K562 (cell line): Measurements from ENCODE around the gene TTC39C. TPM values are rescaled to one million over a fixed set of nuclear protein-coding genes. Genes with fewer than 3 reads are reported as not detected.

Experiments
- ATAC-seq: fragments of 200-7000 bp; cut with Tn5 transposase; 3 replicates; pipeline ENCODE4 v1.9.1; 2020; ENCODE audit warnings: moderate library complexity
- BruUV-seq: library from RNA; stranded (reverse); fragments of 400-500 nt; replicated peaks from 2 replicates; lab custom pipeline; 2021; lab: Mats Ljungman, UMichigan
- CTCF ChIA-PET: fragments of 300-600 bp; formaldehyde crosslinking; extraction: SDS; loops from one replicate; lab custom pipeline; 2021; ENCODE audit warnings: low intra/inter-chr PET ratio; lab: Yijun Ruan, JAX
- POLR2A ChIA-PET: fragments of 300-600, 350-650 bp; sonication (Branson Sonifier 250); formaldehyde crosslinking; extraction: SDS; loops from one replicate; lab custom pipeline; 2021; ENCODE audit warnings: antibody characterized with exemption, inconsistent platforms; lab: Yijun Ruan, JAX
- DNase-seq, 4 experiments: peaks; one replicate each; pipeline versions ENCODE4 v3.0.0 to v3.0.0-alpha.2; 2011 to 2018; ENCODE audit warnings: low spot score in 3 of 4, mixed read lengths in 3 of 4; ENCODE audit errors: extremely low read depth in 1 of 4
- FAIRE-seq: peaks from 2 replicates; lab custom pipeline; 2011; peaks lifted over from hg19 to GRCh38; lab: Jason Lieb, UNC
- H2AFZ ChIP-seq: 2 replicates; pipeline ENCODE4 v1.6.0; 2011; ENCODE audit warnings: low read depth, low read length, control low read depth, inconsistent platforms
- H3K27ac ChIP-seq: fragments of 200-600 bp; 3 replicates; pipeline ENCODE4 v1.8.0; 2011; ENCODE audit warnings: low read depth, mild to moderate bottlenecking, control low read depth, inconsistent platforms, low read length, moderate library complexity, mixed read lengths; ENCODE audit errors: extremely low read depth
- H3K27me3 ChIP-seq, 2 experiments: fragments of 300-600 bp in 1 of 2; 2 replicates in 1 of 2; 3 replicates in 1 of 2; pipeline versions ENCODE4 v1.6.0 to v1.8.0; 2011; ENCODE audit warnings: inconsistent platforms in 2 of 2, low read length in 2 of 2, mild to moderate bottlenecking in 1 of 2, mixed read lengths in 1 of 2, moderate library complexity in 1 of 2; ENCODE audit not compliant: control insufficient read depth in 2 of 2, insufficient read depth in 2 of 2
- H3K36me3 ChIP-seq: fragments of 300-600 bp; 3 replicates; pipeline ENCODE4 v1.8.0; 2011; ENCODE audit warnings: mild to moderate bottlenecking, low read length, inconsistent platforms; ENCODE audit not compliant: control insufficient read depth, insufficient read depth
- H3K4me1 ChIP-seq, 2 experiments: fragments of 200-600 bp in 1 of 2; replicated peaks in 1 of 2; 2 replicates in 1 of 2; 3 replicates in 1 of 2; pipeline versions ENCODE4 v1.5.1 to v1.8.0; 2011; ENCODE audit warnings: inconsistent platforms in 2 of 2, low read length in 2 of 2, mild to moderate bottlenecking in 1 of 2, mixed read lengths in 1 of 2, moderate library complexity in 1 of 2; ENCODE audit not compliant: control insufficient read depth in 2 of 2, insufficient read depth in 2 of 2
- H3K4me2 ChIP-seq: 2 replicates; pipeline ENCODE4 v1.6.1; 2011; ENCODE audit warnings: low read length, control low read depth, inconsistent platforms, mixed read lengths; ENCODE audit not compliant: insufficient read depth
- H3K4me3 ChIP-seq: fragments of 200-600 bp; sonication (generic), shearing (Covaris generic); 2 replicates; pipeline ENCODE4 v1.5.1; 2016; ENCODE audit warnings: control low read depth, inconsistent platforms
- H3K79me2 ChIP-seq: fragments of 200-600 bp; 3 replicates; pipeline ENCODE4 v1.8.0; 2011; ENCODE audit warnings: low read length, inconsistent platforms; ENCODE audit not compliant: control insufficient read depth, insufficient read depth
- H3K9ac ChIP-seq, 2 experiments: 2 replicates each; pipeline versions ENCODE4 v1.6.0 to v1.6.1; 2011; ENCODE audit warnings: low read depth in 2 of 2, low read length in 2 of 2, control low read depth in 1 of 2, inconsistent platforms in 1 of 2, mild to moderate bottlenecking in 1 of 2, mixed read lengths in 1 of 2; ENCODE audit not compliant: insufficient read depth in 1 of 2
- H3K9me1 ChIP-seq: one replicate; pipeline ENCODE4 v1.6.0; 2011; ENCODE audit warnings: inconsistent platforms, mild to moderate bottlenecking, low read length, moderate library complexity; ENCODE audit not compliant: control insufficient read depth, insufficient read depth
- H3K9me3 ChIP-seq: replicated peaks from 2 replicates; pipeline ENCODE4 v1.5.1; 2011; ENCODE audit warnings: low read depth, low read length, inconsistent platforms; ENCODE audit not compliant: control insufficient read depth, insufficient read depth
- H4K20me1 ChIP-seq: replicated peaks from 2 replicates; pipeline ENCODE4 v1.6.1; 2011; ENCODE audit warnings: low read length, inconsistent platforms, mixed read lengths; ENCODE audit not compliant: control insufficient read depth, insufficient read depth
- CBFA2T3 ChIP-seq: fragments of 450-650 bp; IDR thresholded peaks from 2 replicates; pipeline ENCODE4 v1.6.1; 2017
- GABPB1 ChIP-seq: sonication (generic); formaldehyde crosslinking; IDR thresholded peaks from 2 replicates; pipeline ENCODE4 v1.8.0; 2022; ENCODE audit warnings: mild to moderate bottlenecking, missing genetic modification reagents
- HMG20B ChIP-seq: fragments of 250-450 bp; sonication (Bioruptor Pico); IDR thresholded peaks from 2 replicates; pipeline ENCODE4 v1.5.0; 2021; ENCODE audit warnings: mild to moderate bottlenecking
- PHB2 ChIP-seq: fragments of 450-650 bp; IDR thresholded peaks from 2 replicates; pipeline ENCODE4 v1.6.1; 2017; ENCODE audit warnings: low read depth
- PHTF2 ChIP-seq: fragments of 250-450 bp; sonication (Bioruptor Pico); IDR thresholded peaks from 2 replicates; pipeline ENCODE4 v1.5.0; 2021; ENCODE audit warnings: mild to moderate bottlenecking
- SETDB1 ChIP-seq: IDR thresholded peaks from one replicate; pipeline ENCODE4 v1.6.1; 2012; ENCODE audit warnings: low read length, control low read depth, inconsistent platforms
- SIRT6 ChIP-seq: IDR thresholded peaks from one replicate; pipeline ENCODE4 v1.6.1; 2012; ENCODE audit warnings: low read depth, mild to moderate bottlenecking, control low read depth, inconsistent platforms, low read length, moderate library complexity
- SMAD2 ChIP-seq: fragments of 150-350 bp; IDR thresholded peaks from 2 replicates; pipeline ENCODE4 v1.6.1; 2014; ENCODE audit warnings: low read depth, mild to moderate bottlenecking, low read length
- TSC22D4 ChIP-seq: fragments of 450-650 bp; IDR thresholded peaks from 2 replicates; pipeline ENCODE4 v1.6.1; 2016; ENCODE audit warnings: missing genetic modification characterization, missing biosample characterization, control low read depth
- ZNF75A ChIP-seq: fragments of 450-650 bp; formaldehyde crosslinking; IDR thresholded peaks from 2 replicates; pipeline ENCODE4 v1.4.0; 2020; ENCODE audit warnings: mild to moderate bottlenecking
- ZNF785 ChIP-seq: fragments of 250-450 bp; sonication (Bioruptor Pico); IDR thresholded peaks from 2 replicates; pipeline ENCODE4 v1.4.0; 2020; ENCODE audit warnings: mild to moderate bottlenecking
- WGBS: fragments of 100-300 bp; shearing (Covaris generic); methylation state at CpG from one replicate; pipeline ENCODE4 v1.1.6; 2016; ENCODE audit warnings: low coverage, mixed read lengths; ENCODE audit not compliant: insufficient coverage; ENCODE audit errors: missing lambda C conversion rate; 5-methylcytosine and 5-hydroxymethylcytosine counted together
- in situ Hi-C: fragments of 300-500 bp; cut with MboI; formaldehyde crosslinking; loops from 4 replicates; pipeline ENCODE4 v1.15.0; 2018; ENCODE audit warnings: inconsistent platforms, mixed read lengths
- intact Hi-C: fragments of 100-400 bp; cut with micrococcal nuclease; formaldehyde crosslinking; loops from 2 replicates; pipeline ENCODE4 v1.14.2; 2022
- polyA plus RNA-seq, 8 experiments: library from polyadenylated mRNA; depleted of rRNA in 4 of 8; stranded (reverse) in 5 of 8; unstranded in 3 of 8; fragments of >200 nt; fragmentation: Nextera tagmentation in 2 of 8; fragmentation: Illumina TruSeq in 1 of 8; extraction: Ambion mirVana in 2 of 8; extraction: Trizol in 1 of 8; gene quantifications; 2 replicates each; pipeline versions ENCODE4 v1.2.1 to v1.2.3, GENCODE V29; 2011 to 2014; ENCODE audit warnings: inconsistent platforms in 1 of 8, missing spikeins in 1 of 8
- total RNA-seq, 7 experiments: library from RNA; depleted of rRNA in 6 of 7; stranded (reverse); fragments of >200 nt in 6 of 7; fragmentation: Illumina TruSeq in 2 of 7; extraction: Trizol in 2 of 7; gene quantifications; 2 replicates each; pipeline versions ENCODE4 v1.2.1 to v1.2.3, GENCODE V29; 2011 to 2021; ENCODE audit warnings: low replicate concordance in 1 of 7
- TF ChIP-seq, protein P1 (sequence below): fragments of 450-650 bp; IDR thresholded peaks from 2 replicates; pipeline ENCODE4 v1.6.1; 2018; ENCODE audit warnings: mild to moderate bottlenecking, low read depth; ENCODE audit not compliant: partially characterized antibody

The TTC39C gene
- total and polyA plus RNA-seq, 9 of the 15 experiments (the other 6 are each of a cell fraction or from before 2014, with no cell fraction given), result 0.01 to 0.58 (median 0.18) TPM; not detected in 5

DNA sequence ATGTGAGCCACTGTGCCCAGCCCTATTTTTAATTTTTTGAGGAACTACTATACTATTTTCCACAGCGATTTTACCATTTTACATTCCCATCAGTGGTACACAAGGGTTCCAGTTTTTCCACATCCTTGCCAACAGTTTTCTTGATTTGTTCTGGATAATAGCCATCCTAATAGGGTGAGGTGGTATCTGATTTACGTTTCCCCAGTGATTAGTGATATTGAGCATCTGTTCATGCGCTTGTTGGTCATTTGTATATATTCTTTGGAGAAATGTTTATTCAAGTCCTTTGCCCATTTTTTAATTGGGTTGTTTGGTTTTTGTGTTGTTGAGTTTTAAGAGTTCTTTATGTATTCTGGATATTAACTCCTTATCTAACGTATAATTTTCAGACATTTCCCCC, 20.8 kb downstream of the TTC39C start:
- no peak for FAIRE-seq
- H3K27me3 ChIP-seq, result peaks cover 2 to 14% of the 10 kb centered on the region in 2 experiments; a peak in 3 of 5 replicates
- ATAC-seq, result no peak
- intact Hi-C loops (no loop called here), in situ Hi-C loops (no loop called here)
- no peak overlapping the region for H2AFZ ChIP-seq
- BruUV-seq, result no TSS peak
- no peaks in the 10 kb centered on the region for H3K9me3 ChIP-seq
- H3K4me1 ChIP-seq, result no peaks in the 10 kb centered on the region
- H3K4me3 ChIP-seq, result no peak overlapping the region
- no peak overlapping the region for H3K27ac ChIP-seq
- 1% methylated on average over 4 of the region's 4 CpGs for WGBS
- TF ChIP-seq HMG20B (no peak), SETDB1 (no peak), PHTF2 (CRISPR knock-in tag) (no peak), PHB2 (no peak), GABPB1 (CRISPR knock-in tag) (no peak), CBFA2T3 (no peak)
- CTCF ChIA-PET, result no interaction called here
- H3K36me3 ChIP-seq, result no peaks in the 10 kb centered on the region
- H3K4me2 ChIP-seq, result no peak overlapping the region
- H3K9ac ChIP-seq, result no peak overlapping the region
- H3K9me1 ChIP-seq, result no peaks in the 10 kb centered on the region
- no peaks in the 10 kb centered on the region for H4K20me1 ChIP-seq
- POLR2A ChIA-PET, result no interaction called here
- no peak for DNase-seq
- no peaks in the 10 kb centered on the region for H3K79me2 ChIP-seq

DNA sequence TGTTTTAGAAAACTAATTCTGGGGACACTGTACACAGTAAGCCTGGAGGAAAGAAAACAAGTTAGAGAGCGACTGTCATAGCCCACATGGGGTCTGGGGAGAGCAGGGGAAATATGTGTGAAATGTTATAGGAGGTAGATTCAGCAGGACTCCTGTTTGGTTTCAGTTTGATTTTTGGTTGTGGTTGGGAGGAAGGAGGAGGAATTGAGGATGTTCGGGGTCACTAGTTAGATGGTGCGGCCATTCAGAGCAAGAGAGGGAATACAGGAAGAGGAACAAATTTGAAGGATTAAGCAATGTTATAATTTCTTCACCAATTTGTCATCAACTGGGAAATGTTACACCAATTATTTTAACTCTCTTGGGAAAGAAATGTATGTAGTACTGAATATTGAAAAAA, 25.1 kb downstream of the TTC39C start:
- no TSS peak for BruUV-seq
- Histone ChIP-seq H3K4me3 (no peak overlapping the region), H3K4me1 (no peaks in the 10 kb centered on the region), H3K27me3 (peaks cover 2 to 18% of the 10 kb centered on the region in 2 experiments; a peak in 3 of 5 replicates), H3K9me3 (no peaks in the 10 kb centered on the region), H2AFZ (no peak overlapping the region), H3K4me2 (no peak overlapping the region), H3K79me2 (no peaks in the 10 kb centered on the region), H3K9me1 (no peaks in the 10 kb centered on the region), H4K20me1 (no peaks in the 10 kb centered on the region), H3K9ac (no peak overlapping the region), H3K27ac (no peak overlapping the region), H3K36me3 (no peaks in the 10 kb centered on the region)
- no peak for DNase-seq
- FAIRE-seq, result no peak
- in situ Hi-C loops (no loop called here), intact Hi-C loops (no loop called here)
- ATAC-seq, result no peak
- WGBS, result 0% methylated on average over 3 of the region's 3 CpGs
- TF ChIP-seq, protein P1, sequence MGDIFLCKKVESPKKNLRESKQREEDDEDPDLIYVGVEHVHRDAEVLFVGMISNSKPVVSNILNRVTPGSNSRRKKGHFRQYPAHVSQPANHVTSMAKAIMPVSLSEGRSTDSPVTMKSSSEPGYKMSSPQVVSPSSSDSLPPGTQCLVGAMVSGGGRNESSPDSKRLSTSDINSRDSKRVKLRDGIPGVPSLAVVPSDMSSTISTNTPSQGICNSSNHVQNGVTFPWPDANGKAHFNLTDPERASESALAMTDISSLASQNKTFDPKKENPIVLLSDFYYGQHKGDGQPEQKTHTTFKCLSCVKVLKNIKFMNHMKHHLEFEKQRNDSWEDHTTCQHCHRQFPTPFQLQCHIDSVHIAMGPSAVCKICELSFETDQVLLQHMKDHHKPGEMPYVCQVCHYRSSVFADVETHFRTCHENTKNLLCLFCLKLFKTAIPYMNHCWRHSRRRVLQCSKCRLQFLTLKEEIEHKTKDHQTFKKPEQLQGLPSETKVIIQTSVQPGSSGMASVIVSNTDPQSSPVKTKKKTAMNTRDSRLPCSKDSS, result no peak
- no peak for TF ChIP-seq TSC22D4
- no peak for TF ChIP-seq ZNF785
- no peak for TF ChIP-seq SMAD2
- TF ChIP-seq ZNF75A (CRISPR knock-in tag), result no peak
- no peak for TF ChIP-seq SIRT6
- CTCF ChIA-PET, result no interaction called here
- POLR2A ChIA-PET, result no interaction called here
